Calu3 (cell line): ENCODE results near the gene CCAR1. TPM values are rescaled to one million over a fixed set of nuclear protein-coding genes. Genes with fewer than 3 reads are reported as not detected.
"Not testable (repeated sequence)": the region's sequence is repeated elsewhere in the genome, so short reads cannot be mapped to it uniquely, and the experiment has no call there.

Experiments used
- BruUV-seq: library from RNA; stranded (reverse); fragments of 400-500 nt; replicated peaks from 2 replicates; lab custom pipeline; 2021; lab: Mats Ljungman, UMichigan
- CTCF ChIA-PET: fragments of 300-600 bp; sonication (Branson Sonifier 250); formaldehyde crosslinking; loops from one replicate; lab custom pipeline; 2022; ENCODE audit warnings: antibody characterized with exemption; lab: Charles Lee
- DNase-seq: peaks from one replicate; pipeline ENCODE4 v3.0.0; 2022
- H3K27ac Mint-ChIP-seq: one replicate; pipeline ENCODE4 v1.8.0; 2022; ENCODE audit warnings: mixed read lengths; ENCODE audit not compliant: unreplicated experiment
- H3K27me3 Mint-ChIP-seq: one replicate; pipeline ENCODE4 v1.8.0; 2022; ENCODE audit warnings: mixed read lengths; ENCODE audit not compliant: unreplicated experiment
- H3K36me3 Mint-ChIP-seq: one replicate; pipeline ENCODE4 v1.8.0; 2022; ENCODE audit warnings: mild to moderate bottlenecking, moderate library complexity, mixed read lengths; ENCODE audit not compliant: insufficient read depth, unreplicated experiment
- H3K4me1 Mint-ChIP-seq: one replicate; pipeline ENCODE4 v1.8.0; 2022; ENCODE audit warnings: mild to moderate bottlenecking, low read depth, mixed read lengths; ENCODE audit not compliant: unreplicated experiment
- H3K4me3 Mint-ChIP-seq: one replicate; pipeline ENCODE4 v1.8.0; 2022; ENCODE audit warnings: mild to moderate bottlenecking, low read depth, moderate library complexity, mixed read lengths; ENCODE audit not compliant: unreplicated experiment
- H3K9me3 Mint-ChIP-seq: one replicate; pipeline ENCODE4 v1.8.0; 2022; ENCODE audit warnings: low read depth, mixed read lengths; ENCODE audit not compliant: unreplicated experiment
- CTCF ChIP-seq: fragments of 200-600 bp; IDR thresholded peaks from one replicate; pipeline ENCODE4 v1.8.0; 2022; ENCODE audit warnings: antibody characterized with exemption; ENCODE audit not compliant: unreplicated experiment
- intact Hi-C: fragments of 100-400 bp; cut with micrococcal nuclease; formaldehyde crosslinking; loops from one replicate; pipeline ENCODE4 v1.10.0; 2022; ENCODE audit not compliant: unreplicated experiment
- total RNA-seq: library from RNA; stranded (reverse); gene quantifications from 2 replicates; pipeline ENCODE4 v1.2.3, GENCODE V29; 2022

Gene CCAR1
- total RNA-seq, 1 experiment from 2014 or later, result 105 TPM

- Mint-ChIP-seq H3K36me3 (no peaks in the 10 kb centered on the region), H3K4me3 (no peak overlapping the region), H3K4me1 (no peaks in the 10 kb centered on the region), H3K27ac (no peak overlapping the region), H3K27me3 (no peaks in the 10 kb centered on the region), H3K9me3 (no peaks in the 10 kb centered on the region)
- no peak for DNase-seq
- CTCF ChIA-PET, result interaction anchor here (0.6 kb wide), 1 partner anchor 29 kb away, joined by 4 read pairs; no protein-coding TSS in a partner anchor
- intact Hi-C loops, result no loop called here
- no peak for TF ChIP-seq CTCF
- BruUV-seq, result no TSS peak
Measured at GRCh38 chr10:68812420-68812819, 91.4 kb downstream of the CCAR1 start.

GRCh38 chr10:68813559-68813958 is 92.5 kb downstream of the CCAR1 start:
- no peak for DNase-seq
- TF ChIP-seq CTCF, result no peak
- no peak overlapping the region for H3K4me3 Mint-ChIP-seq
- intact Hi-C loops, result no loop called here
- H3K27me3 Mint-ChIP-seq, result no peaks in the 10 kb centered on the region
- no peaks in the 10 kb centered on the region for H3K36me3 Mint-ChIP-seq
- no TSS peak for BruUV-seq
- CTCF ChIA-PET, result no interaction called here
- H3K27ac Mint-ChIP-seq, result no peak overlapping the region
- no peaks in the 10 kb centered on the region for H3K9me3 Mint-ChIP-seq
- no peaks in the 10 kb centered on the region for H3K4me1 Mint-ChIP-seq

GRCh38 chr10:68816796-68817412 is 95.9 kb downstream of the CCAR1 start:
- intact Hi-C loops, result no loop called here
- BruUV-seq, result no TSS peak
- no peak for TF ChIP-seq CTCF
- H3K27me3 Mint-ChIP-seq, result no peaks in the 10 kb centered on the region
- H3K27ac Mint-ChIP-seq, result no peak overlapping the region
- CTCF ChIA-PET, result interaction anchor here (1.1 kb wide), 1 partner anchor 10 kb away, joined by 3 read pairs; the partner anchor contains the start of gene STOX1
- H3K36me3 Mint-ChIP-seq, result no peaks in the 10 kb centered on the region
- no peaks in the 10 kb centered on the region for H3K9me3 Mint-ChIP-seq
- H3K4me3 Mint-ChIP-seq, result no peak overlapping the region
- no peak for DNase-seq
- H3K4me1 Mint-ChIP-seq, result no peaks in the 10 kb centered on the region

GRCh38 chr10:68820359-68820758 is 99.3 kb downstream of the CCAR1 start:
- H3K9me3 Mint-ChIP-seq, H3K27ac Mint-ChIP-seq, H3K36me3 Mint-ChIP-seq, H3K27me3 Mint-ChIP-seq, intact Hi-C loops, DNase-seq, CTCF ChIA-PET, BruUV-seq, H3K4me3 Mint-ChIP-seq, H3K4me1 Mint-ChIP-seq: not testable (repeated sequence)

- H3K4me3 Mint-ChIP-seq, intact Hi-C loops, DNase-seq, H3K36me3 Mint-ChIP-seq, H3K27ac Mint-ChIP-seq, H3K27me3 Mint-ChIP-seq, H3K4me1 Mint-ChIP-seq, BruUV-seq, H3K9me3 Mint-ChIP-seq: not testable (repeated sequence)
- CTCF ChIA-PET, result interaction anchor here (1.1 kb wide), 1 partner anchor 16 kb away, joined by 3 read pairs; no protein-coding TSS in a partner anchor
Measured at GRCh38 chr10:68822626-68823025, 101.6 kb downstream of the CCAR1 start.
